HepG2 (cell line): ENCODE data around the gene GRB7. TPM values are rescaled to one million over a fixed set of nuclear protein-coding genes. Genes with fewer than 3 reads are reported as not detected.

Source experiments
- ASH2L ChIP-seq: fragments of 300-600, 200-600 bp; sonication (generic); IDR thresholded peaks from 2 replicates; pipeline ENCODE4 v1.7.0; 2017; ENCODE audit warnings: low read depth, mild to moderate bottlenecking, moderate library complexity, mixed read lengths, low read length; ENCODE audit not compliant: insufficient read length
- HOXA5 ChIP-seq: sonication (generic); formaldehyde crosslinking; IDR thresholded peaks from 2 replicates; pipeline ENCODE4 v1.4.0; 2020; ENCODE audit warnings: missing genetic modification reagents
- KIAA2018 ChIP-seq: sonication (generic); formaldehyde crosslinking; IDR thresholded peaks from 2 replicates; pipeline ENCODE4 v1.5.0; 2020; ENCODE audit warnings: mild to moderate bottlenecking, missing genetic modification reagents, borderline replicate concordance
- NFYB ChIP-seq: sonication (generic); formaldehyde crosslinking; IDR thresholded peaks from 2 replicates; pipeline ENCODE4 v1.4.0; 2020; ENCODE audit warnings: missing genetic modification reagents
- PHF20 ChIP-seq: sonication (generic); formaldehyde crosslinking; IDR thresholded peaks from 2 replicates; pipeline ENCODE4 v1.5.0; 2020; ENCODE audit warnings: mild to moderate bottlenecking, missing genetic modification reagents
- REL ChIP-seq: sonication (generic); formaldehyde crosslinking; conservative IDR thresholded peaks from 2 replicates; pipeline ENCODE4 v1.8.0; 2022; ENCODE audit warnings: mild to moderate bottlenecking, missing genetic modification reagents, moderate library complexity
- SYNCRIP ChIP-seq: fragments of 200-400 bp; formaldehyde crosslinking; IDR thresholded peaks from 2 replicates; pipeline ENCODE4 v1.6.1; 2018; ENCODE audit warnings: mild to moderate bottlenecking, low read depth, low read length; ENCODE audit not compliant: insufficient read depth
- ZFP37 ChIP-seq: sonication (generic); formaldehyde crosslinking; IDR thresholded peaks from 2 replicates; pipeline ENCODE4 v1.4.0; 2020; ENCODE audit warnings: missing genetic modification reagents, borderline replicate concordance
- ZNF292 ChIP-seq: sonication (generic); formaldehyde crosslinking; IDR thresholded peaks from 2 replicates; pipeline ENCODE4 v1.8.1; 2022; ENCODE audit warnings: mild to moderate bottlenecking, low read depth, missing genetic modification reagents, borderline replicate concordance
- ZNF556 ChIP-seq: sonication (generic); formaldehyde crosslinking; IDR thresholded peaks from 2 replicates; pipeline ENCODE4 v1.4.0; 2020; ENCODE audit warnings: mild to moderate bottlenecking, missing genetic modification reagents, borderline replicate concordance
- ZNF639 ChIP-seq: conservative IDR thresholded peaks from 2 replicates; pipeline ENCODE4 v1.6.1; 2018; ENCODE audit warnings: missing genetic modification reagents
- ZSCAN21 ChIP-seq: sonication (generic); formaldehyde crosslinking; IDR thresholded peaks from 2 replicates; pipeline ENCODE4 v1.8.0; 2022; ENCODE audit warnings: mild to moderate bottlenecking, missing genetic modification reagents, moderate library complexity, borderline replicate concordance
- polyA plus RNA-seq, 8 experiments: library from polyadenylated mRNA; depleted of rRNA in 3 of 8; stranded (reverse) in 7 of 8; unstranded in 1 of 8; fragments of >200 nt; fragmentation: Illumina TruSeq in 4 of 8; extraction: Trizol in 4 of 8; gene quantifications; 2 replicates each; pipeline versions ENCODE4 v1.2.1 to v1.2.3, GENCODE V29; 2011 to 2016; ENCODE audit warnings: low read depth in 4 of 8, missing spikeins in 1 of 8, mixed read lengths in 1 of 8; ENCODE audit not compliant: insufficient read depth in 1 of 8
- total RNA-seq, 5 experiments: library from RNA; depleted of rRNA; stranded (reverse); fragments of >200 nt; fragmentation: Illumina TruSeq; extraction: Trizol; gene quantifications; 2 replicates each; pipeline ENCODE4 v1.2.3, GENCODE V29; 2016; ENCODE audit warnings: low read depth in 1 of 5
- TF ChIP-seq, protein P1 (sequence below), 2 experiments: sonication (generic) in 1 of 2; formaldehyde crosslinking in 1 of 2; IDR thresholded peaks; 2 replicates each; pipeline versions ENCODE4 v1.4.0 to v1.6.1; 2018 to 2020; ENCODE audit warnings: missing genetic modification reagents in 2 of 2, borderline replicate concordance in 1 of 2, low read depth in 1 of 2, mild to moderate bottlenecking in 1 of 2, missing biosample characterization in 1 of 2
- TF ChIP-seq, protein P2 (sequence below): sonication (generic); formaldehyde crosslinking; IDR thresholded peaks from 2 replicates; pipeline ENCODE4 v1.8.0; 2022; ENCODE audit warnings: mild to moderate bottlenecking, missing genetic modification reagents; ENCODE audit not compliant: insufficient replicate concordance

The GRB7 gene
- total and polyA plus RNA-seq, 2 of the 13 experiments (the other 11 are each of a cell fraction or from before 2014, with no cell fraction given) = 60.2 to 77.7 TPM

- TF ChIP-seq, protein P1, sequence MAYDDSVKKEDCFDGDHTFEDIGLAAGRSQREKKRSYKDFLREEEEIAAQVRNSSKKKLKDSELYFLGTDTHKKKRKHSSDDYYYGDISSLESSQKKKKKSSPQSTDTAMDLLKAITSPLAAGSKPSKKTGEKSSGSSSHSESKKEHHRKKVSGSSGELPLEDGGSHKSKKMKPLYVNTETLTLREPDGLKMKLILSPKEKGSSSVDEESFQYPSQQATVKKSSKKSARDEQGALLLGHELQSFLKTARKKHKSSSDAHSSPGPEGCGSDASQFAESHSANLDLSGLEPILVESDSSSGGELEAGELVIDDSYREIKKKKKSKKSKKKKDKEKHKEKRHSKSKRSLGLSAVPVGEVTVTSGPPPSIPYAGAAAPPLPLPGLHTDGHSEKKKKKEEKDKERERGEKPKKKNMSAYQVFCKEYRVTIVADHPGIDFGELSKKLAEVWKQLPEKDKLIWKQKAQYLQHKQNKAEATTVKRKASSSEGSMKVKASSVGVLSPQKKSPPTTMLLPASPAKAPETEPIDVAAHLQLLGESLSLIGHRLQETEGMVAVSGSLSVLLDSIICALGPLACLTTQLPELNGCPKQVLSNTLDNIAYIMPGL (CRISPR knock-in tag; IDR thresholded peaks at IDR 0.05; ENCODE audit: borderline replicate concordance in 1 of 2, low read depth in 1 of 2) = peak; percentile 99 to 100
- TF ChIP-seq NFYB (peak; percentile 53), ZFP37 (CRISPR knock-in tag) (peak; percentile 72; the same call in 1 of the 2 replicates), HOXA5 (CRISPR knock-in tag) (peak; percentile 96), ASH2L (peak; percentile 28), PHF20 (CRISPR knock-in tag) (peak; percentile 74), ZNF556 (CRISPR knock-in tag) (no peak; the same call in 1 of the 2 replicates), REL (CRISPR knock-in tag) (no peak; the same call in 1 of the 2 replicates), ZNF292 (CRISPR knock-in tag) (no peak; the same call in 1 of the 2 replicates), ZSCAN21 (CRISPR knock-in tag) (peak; percentile 86; the same call in 1 of the 2 replicates), ZNF639 (CRISPR knock-in tag) (no peak; the same call in none of the 2 replicates), SYNCRIP (no peak), KIAA2018 (CRISPR knock-in tag) (0 out of 2 replicates have a peak, but pooled peaks have one; percentile 85)
- TF ChIP-seq, protein P2, sequence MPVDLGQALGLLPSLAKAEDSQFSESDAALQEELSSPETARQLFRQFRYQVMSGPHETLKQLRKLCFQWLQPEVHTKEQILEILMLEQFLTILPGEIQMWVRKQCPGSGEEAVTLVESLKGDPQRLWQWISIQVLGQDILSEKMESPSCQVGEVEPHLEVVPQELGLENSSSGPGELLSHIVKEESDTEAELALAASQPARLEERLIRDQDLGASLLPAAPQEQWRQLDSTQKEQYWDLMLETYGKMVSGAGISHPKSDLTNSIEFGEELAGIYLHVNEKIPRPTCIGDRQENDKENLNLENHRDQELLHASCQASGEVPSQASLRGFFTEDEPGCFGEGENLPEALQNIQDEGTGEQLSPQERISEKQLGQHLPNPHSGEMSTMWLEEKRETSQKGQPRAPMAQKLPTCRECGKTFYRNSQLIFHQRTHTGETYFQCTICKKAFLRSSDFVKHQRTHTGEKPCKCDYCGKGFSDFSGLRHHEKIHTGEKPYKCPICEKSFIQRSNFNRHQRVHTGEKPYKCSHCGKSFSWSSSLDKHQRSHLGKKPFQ (CRISPR knock-in tag) = peak; percentile 92
These were observed 16.6 kb downstream of the GRB7 start (continued) for GRCh38 chr17:39754161-39754957.
